Esophagus muscularis mucosa (tissue), 3 donors: Measurements from ENCODE around the gene NEK11.

ENCODE experiments used
- CTCF ChIP-seq, 3 experiments: fragments of 200-600 bp in 2 of 3; fragments of 450-650 bp in 1 of 3; sonication (generic) in 2 of 3; IDR thresholded peaks; one replicate each; pipeline ENCODE4 v1.5.1; 2017 to 2019; ENCODE audit warnings: antibody characterized with exemption in 3 of 3, mild to moderate bottlenecking in 2 of 3, moderate library complexity in 1 of 3
- POLR2A ChIP-seq: fragments of 450-650 bp; IDR thresholded peaks from one replicate; pipeline ENCODE4 v1.6.1; 2017; ENCODE audit warnings: antibody characterized with exemption, moderate library complexity, mild to moderate bottlenecking, low read depth
- POLR2AphosphoS5 ChIP-seq, 2 donors: sonication (generic); formaldehyde crosslinking; IDR thresholded peaks; one replicate each; pipeline ENCODE4 v1.6.1; 2017; ENCODE audit warnings: antibody characterized with exemption in 2 of 2

GRCh38 chr3:131317667-131318066 lies 291.0 kb downstream of the NEK11 start:
- TF ChIP-seq POLR2AphosphoS5 (IDR thresholded peaks at IDR 0.05) (no peak), CTCF (IDR thresholded peaks at IDR 0.05) (no peak), POLR2A (no peak)
